Activated CD4-positive, alpha-beta T cell treated with anti-CD3 and anti-CD28 coated beads for 48 hours (primary cell): Measurements from ENCODE around the gene EXOC3L2.

Experiments used
- DNase-seq: peaks from one replicate; pipeline ENCODE4 v3.0.0-alpha.2; 2020

The EXOC3L2 gene

DNA sequence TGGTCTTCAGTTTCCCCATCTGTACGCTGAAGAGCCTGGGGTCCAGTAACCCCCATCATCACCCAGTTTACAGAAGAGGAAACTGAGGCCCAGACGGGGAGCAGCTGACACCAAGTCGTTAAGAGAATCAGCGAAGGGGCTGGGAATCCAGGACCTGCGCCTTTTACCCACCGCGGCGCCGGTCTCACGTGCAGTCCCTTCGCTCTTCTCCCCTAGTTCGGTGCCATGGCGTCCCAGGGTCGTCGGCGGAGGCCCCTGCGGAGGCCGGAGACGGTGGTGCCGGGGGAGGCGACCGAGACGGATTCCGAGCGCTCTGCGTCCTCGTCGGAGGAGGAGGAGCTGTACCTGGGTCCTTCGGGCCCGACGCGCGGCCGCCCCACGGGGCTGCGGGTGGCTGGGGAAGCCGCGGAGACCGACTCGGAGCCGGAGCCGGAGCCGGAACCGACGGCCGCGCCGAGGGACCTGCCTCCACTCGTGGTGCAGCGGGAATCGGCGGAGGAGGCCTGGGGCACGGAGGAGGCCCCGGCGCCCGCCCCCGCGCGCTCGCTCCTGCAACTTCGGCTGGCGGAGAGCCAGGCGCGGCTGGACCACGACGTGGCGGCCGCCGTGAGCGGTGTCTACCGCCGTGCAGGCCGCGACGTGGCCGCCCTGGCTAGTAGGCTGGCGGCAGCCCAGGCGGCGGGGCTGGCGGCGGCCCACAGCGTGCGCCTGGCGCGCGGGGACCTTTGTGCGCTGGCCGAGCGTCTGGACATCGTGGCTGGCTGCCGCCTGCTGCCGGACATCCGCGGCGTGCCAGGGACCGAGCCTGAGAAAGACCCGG lies 65.9 kb downstream of the EXOC3L2 start:
- DNase-seq, result peak; percentile 60

DNA sequence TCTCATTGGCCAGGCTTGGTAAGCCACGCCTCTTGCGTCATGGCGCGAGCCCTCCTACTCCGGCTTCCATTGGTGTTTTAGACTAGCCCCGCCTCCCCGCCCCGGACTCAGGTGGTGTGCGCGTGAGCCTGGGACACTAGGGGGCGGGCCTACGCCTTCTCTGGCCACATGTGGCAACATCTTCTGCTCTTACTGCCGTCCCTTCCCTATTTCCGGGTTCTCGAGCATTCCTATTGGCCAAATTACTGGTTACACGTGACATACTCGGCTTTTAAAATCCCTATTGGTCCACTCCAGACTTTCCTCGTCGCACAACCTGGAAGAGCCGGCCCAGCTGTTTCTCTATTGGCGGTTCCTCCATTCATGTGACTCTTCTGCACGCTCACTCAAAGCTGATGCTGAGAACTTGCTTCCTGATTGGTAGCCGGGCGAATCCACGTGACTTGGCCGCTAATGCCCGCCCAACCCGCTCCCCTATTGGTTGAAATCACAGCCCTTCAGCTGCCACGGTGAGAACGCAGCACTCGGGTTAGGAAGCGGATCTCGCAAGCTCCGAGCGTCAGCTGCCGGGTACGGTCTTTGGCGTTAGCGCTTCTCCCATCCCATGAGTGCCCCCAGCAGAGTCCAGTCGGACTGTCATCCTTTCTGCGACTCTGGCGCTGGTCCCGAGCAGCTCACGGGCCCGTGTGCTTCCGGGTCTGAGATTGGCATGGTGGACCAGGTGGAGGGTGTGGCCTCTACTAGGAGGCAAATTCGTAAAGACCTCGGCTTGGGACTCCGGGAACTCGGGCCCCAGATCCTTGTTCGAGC lies 66.7 kb downstream of the EXOC3L2 start, which contains the start of gene BLOC1S3:
BLOC1S3 (plus strand) TSS at position 523 of the 810 bp plus-strand sequence. CDS start 513 bp downstream, outside the sequence.
- DNase-seq, result peak; percentile 100

DNA sequence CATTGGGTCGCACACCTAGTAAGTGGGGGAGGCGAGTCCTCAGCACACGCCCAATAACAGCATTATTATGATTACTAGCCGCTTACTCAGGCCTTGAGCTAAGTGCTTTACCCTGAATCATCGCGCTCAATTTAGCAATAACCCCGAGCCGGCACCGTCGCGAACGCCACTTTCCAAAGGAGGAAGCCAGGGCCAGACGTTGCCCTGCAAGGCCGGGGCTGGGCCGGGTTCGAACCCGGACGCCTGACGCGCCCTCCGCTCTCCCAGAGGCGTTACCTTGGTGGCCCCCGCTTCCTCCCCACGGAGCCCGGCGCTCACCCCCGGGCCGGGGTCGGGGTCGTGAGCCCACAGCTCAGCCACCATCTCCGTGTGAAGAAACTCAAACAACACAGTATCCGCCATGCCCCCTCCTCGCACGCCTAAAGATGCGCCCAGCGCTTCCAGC lies 67.4 kb downstream of the EXOC3L2 start, which contains the start of gene TRAPPC6A:
TRAPPC6A (minus strand) TSS at position 421 of the 445 bp plus-strand sequence; CDS start at position 402, 19 bp downstream.
- DNase-seq, result no peak

DNA sequence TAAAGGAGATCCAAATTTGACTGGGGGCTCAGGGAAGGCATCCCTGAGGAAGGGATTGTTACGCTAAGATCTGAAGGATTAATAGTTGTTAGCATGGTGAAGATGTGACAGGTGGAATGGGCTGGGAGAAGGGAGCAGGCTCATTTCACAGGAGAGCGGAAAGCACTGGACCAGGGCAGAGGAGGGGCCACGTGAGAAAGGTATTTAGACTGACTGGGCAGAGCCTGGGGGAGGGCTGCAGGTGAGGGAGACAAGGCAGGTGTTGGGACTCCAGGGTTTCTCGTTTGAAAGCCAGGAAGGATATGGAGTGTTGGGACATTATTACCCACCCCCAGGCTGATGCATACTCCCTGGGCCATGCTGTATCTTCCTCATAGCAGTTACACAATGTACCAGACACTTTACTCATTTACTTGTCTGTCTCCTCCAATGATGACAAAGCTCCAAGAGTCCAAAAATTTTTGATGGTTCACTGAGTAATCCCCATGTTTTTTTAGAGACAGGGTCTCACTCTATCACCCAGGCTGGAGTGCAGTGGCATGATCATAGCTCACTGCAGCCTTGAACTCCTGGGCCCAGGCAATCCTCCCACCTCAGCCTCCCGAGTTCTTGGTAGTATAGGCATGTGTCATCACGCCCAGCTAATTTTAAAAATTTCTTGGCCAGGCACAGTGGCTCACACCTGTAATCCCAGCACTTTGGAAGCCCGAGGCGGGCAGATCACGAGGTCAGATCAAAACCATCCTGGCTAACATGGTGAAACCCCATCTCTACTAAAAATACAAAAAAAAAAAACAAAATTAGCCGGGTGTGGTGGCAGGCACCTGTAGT lies 69.5 kb downstream of the EXOC3L2 start:
- DNase-seq, result no peak

DNA sequence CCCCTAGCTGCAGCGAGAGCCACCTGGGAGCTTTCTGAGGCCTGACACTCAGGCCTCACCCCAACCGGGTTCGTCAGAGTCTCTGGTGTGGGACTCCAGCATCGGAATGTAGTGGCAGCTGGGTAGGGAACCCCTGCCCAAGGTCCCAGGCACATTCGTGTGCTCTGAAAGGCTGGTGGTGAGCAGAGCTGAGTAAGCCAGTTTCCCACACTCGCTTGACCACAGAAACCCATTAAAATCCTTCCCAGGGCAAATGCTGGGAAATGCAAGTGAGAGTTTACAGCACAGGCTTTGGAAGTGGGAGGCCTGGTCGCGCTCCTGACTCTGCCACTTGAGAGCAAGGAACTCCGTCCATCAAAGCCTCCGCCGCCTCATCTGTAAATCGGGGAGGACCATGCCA lies 71.4 kb downstream of the EXOC3L2 start:
- DNase-seq, result no peak

DNA sequence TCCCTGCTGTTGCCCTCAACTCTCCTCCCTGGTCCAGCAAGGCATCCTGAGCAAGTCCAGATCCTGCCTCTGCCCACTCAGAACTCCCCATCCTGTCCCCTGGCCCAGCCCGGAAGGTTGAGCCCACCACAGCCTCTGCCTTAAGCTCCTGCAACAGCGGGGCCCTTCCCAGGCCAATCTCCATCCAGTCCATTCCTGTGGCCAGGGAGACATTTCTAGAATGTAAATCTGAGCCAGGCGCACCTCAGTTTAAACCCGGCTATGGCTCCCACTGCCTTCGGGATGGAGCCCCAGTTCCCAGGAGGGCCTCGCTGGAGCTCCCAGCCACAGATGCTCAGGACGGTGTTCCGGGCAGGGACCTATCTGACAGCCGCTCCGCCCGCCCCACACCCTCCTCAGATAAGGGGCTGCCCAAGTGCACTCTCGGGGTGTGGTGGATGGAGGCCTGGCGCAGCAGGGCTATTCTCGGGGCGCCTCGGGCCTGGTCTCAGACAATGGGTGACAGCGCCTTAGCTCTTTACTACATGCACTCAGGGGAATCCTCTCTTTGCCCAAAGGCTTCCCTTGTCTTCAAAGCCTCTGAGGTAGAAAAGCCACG lies 72.5 kb downstream of the EXOC3L2 start:
- DNase-seq, result no peak

DNA sequence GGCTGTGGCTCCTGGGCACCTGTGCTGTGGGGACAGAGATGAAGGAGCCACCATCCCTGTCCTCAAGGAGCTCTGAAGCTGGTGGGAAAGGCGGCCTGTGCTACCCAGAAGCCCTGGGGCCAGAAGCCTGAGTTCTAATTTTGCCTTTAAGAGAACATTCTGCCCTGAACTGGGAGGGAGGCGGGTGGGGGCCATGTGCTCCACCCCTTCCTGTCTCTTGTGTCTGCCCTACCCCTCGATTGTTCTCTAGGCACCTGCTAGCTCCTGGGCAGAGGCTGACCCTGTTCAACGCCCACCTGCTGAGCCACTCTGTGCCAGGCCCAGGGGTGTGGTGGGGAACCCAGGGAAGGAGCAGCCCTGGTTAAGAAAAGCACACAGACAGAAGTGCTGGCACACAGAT lies 73.0 kb downstream of the EXOC3L2 start:
- DNase-seq, result peak; percentile 31

DNA sequence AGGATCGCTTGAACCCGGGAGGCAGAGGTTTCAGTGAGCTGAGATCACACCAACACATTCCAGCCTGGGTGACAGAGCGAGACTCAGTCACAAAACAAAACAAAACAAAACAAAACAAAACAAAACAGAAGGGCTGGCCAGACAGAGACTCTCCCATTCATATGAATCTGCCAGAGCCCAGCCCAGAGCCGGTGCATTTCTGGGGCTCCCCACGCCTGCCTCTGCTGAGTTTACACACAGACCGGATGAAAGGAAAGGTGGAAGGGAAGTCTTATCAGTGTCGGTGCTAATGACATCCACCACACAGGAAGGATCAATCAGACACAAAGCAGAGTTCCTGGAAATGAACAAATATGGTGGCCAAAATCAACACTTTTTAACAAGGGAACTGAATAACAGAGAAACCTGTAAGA lies 74.0 kb downstream of the EXOC3L2 start:
- peak; percentile 46 for DNase-seq

DNA sequence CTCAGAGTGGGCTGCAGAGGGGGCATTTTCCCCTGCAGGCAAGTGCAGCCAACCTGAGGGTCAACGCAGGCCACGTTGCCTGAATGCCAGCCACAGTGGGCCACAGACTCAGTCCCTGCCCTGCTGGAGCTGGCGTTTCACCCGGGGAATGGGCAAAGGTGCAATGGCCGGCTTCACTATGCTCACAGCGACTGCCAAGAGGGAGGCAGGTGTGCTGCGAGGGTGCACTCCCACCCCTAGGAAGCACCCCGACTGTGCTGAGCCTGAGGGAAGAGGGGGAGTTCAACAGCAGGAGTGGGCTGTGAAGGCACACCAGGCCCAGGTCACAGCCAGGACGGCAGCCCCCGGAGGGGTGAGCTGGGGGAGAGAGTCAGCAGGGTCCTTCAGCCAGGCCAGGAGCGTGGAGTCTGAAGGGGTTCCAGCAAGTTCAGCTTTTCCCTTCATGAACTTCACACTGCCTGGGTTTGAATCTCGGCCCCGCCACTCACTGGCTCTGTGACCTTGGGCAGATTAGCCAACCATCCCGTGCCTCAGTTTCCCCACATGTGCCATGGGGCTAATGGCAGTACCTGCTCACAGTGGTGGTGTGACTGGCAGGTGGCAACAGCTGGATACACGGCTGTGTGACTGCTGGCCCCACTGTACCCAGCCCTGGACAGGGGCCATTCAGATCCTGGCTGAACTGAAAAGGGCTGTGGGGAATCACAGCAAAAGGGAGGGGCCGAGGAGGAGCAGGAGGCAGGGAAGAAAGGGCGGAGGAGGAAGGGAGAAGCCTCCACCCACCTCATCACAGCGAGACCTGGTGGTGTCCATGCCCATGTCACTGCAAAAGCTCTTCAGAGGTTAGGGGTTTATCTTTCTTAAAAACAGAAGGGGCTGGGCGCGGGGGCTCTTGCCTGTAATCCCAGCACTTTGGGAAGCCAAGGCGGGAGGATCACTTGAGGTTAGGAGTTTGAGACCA lies 74.8 kb downstream of the EXOC3L2 start:
- DNase-seq, result no peak

DNA sequence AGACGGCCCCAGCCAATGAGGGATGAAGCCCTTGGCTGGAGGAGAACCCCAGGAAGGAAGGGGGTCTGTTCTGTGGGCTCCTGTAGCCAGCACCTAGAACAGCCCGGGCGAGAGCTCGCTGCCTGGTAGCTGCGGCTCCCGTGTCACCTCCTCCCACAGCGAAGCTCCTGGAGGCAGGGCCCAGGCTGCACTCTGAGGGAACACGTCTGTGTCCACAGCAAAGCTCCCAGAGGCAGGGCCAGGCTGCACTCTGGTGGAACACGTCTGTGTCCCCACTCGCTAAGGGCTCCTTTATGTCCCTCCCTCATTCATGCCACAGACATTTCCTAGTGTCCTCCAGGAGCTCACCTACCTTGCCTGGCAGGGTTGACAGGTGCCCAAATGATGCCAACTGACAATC lies 75.6 kb downstream of the EXOC3L2 start:
- no peak for DNase-seq

DNA sequence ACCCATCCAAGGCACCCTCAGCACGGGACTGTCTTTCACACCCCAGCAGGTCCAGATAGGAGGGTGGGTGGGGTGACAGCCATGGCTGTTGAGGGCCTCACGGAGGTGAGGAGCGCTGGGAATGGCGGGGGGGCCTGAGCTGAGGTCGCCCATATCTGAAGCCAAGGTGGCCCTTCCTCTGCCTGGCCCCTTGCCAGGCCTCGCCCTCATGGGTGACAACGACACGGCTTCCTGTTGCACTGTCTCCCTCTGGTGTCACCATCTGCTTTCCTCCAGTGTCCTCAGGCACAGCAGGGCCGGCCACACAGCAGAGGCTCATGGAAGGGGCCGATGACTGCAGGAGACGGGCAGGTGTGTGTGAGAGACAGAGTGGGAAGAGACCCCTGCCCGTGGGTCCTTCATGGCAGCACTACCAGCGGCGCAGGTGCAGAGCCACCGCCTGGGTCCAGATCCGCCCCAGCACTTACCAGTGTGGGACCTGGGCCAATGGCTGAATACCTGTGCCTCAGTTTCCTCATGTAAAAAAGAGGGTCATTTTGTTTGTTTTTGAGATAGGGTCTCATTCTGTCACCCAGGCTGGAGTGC lies 76.3 kb downstream of the EXOC3L2 start:
- DNase-seq, result no peak

DNA sequence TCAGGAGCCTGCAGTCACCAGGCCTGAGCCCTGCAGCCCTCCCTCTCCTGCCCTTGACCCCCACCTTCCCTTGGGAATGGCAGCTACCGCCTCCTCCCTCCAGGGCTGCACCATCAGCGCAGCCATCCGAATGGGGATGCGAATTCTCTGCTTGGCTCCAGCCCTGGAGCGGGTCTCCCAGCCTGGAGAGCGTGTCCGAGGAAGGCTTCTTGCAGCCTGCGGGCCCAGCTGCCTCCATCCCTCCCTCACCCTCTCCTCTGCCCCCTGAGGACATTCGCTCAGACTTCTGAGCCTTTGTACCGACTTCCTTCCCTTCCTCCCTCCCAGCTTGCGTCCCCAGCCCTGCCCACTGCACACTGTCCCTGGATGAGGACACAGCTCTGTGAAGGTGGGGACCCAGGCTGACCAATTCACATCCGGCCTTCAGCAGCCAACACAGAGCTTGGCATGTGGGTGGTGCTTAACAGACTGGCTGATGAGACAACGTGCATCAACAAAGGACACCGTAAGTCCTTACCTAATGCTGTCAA lies 78.4 kb downstream of the EXOC3L2 start:
- DNase-seq, result no peak

DNA sequence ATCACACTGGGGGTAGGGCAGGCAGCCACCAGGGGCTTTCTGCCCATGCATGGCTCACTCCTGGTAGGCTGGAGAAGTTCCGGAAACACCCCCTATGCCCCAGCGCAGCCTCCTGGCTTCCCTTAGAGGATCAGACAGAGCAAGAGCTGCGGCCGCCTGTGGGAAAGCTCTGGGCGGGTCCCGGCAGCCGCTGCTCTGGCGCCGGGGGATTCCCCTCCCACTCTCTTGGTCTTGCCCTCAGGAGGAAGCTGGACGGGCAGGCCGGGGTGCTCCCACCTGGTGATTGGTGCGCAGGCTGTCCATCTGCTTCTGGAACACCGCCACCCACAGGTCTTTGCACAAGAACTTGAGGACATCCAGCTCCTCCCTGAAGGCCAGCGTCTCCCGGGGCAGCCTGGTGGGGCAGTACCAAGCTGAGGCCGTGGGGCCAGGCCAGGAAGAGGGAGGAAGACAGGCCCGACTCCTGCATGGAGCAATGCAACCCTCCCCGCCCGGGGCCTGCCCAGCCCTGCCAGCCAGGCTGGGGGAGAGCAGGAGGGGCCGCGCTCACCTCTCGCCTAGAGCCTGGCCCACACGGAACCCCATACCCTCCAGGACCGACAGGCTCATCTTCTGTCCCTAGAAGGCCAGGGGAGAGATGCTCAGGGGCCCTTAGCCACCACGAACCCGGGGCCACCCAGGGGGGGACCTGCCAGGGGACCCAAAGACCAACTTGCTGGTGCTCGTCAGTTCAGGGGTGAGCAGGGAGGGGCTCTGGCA lies 80.5 kb downstream of the EXOC3L2 start:
- peak; percentile 71 for DNase-seq

DNA sequence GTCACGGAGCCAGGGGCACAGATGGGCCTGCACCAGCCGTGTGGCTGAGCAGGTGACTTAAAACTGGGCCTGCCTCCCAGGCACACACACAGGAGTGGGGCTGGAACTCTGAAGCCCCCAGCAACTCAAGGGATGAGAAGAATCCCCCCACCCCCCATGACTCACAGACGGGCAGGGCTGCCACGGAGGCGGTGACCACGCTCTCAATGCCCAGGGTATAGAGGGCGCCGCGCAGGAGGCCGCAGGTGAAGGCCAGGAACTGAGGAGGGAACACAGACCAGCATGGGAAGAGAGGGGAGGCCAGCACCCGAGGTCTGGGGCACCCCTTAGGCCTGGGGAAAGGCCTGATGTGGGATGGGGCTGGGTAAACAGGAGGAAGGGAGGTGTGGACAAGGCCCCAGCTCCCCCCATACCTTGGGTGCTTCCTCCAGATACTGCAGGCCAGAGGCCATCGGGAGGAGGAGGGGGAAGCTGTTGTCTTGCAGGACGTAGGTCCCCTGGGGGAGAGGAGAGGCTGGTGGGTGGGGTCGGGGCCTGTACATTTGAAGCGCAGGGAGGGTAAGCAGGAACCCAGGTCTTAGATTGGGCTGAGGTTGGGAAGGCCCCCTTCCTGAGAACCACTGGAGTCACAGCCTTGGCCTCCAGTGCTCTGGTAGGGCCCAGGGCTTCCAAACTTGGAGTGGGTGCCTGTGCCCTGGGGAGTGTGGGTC lies 81.3 kb downstream of the EXOC3L2 start:
- no peak for DNase-seq

DNA sequence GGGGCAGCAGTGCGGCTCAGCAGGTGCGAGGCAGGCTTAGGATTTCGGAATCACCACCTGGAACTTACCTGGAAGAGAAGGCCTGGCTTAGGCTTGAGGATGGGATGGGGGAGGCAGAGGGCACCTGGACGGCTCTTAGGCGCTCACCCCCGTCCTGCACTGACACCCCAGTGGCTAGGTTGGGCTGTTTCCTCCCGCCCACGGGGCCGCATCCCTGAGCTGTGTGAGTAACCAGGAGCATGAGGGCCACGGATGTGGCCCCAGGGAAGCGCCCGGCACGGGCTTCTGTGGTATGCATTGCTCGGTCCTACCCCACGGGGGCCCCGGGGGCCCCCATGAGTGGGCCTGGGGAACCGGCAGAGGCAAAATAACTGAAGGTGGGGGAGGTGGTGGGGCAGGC lies 82.1 kb downstream of the EXOC3L2 start:
- DNase-seq, result no peak

DNA sequence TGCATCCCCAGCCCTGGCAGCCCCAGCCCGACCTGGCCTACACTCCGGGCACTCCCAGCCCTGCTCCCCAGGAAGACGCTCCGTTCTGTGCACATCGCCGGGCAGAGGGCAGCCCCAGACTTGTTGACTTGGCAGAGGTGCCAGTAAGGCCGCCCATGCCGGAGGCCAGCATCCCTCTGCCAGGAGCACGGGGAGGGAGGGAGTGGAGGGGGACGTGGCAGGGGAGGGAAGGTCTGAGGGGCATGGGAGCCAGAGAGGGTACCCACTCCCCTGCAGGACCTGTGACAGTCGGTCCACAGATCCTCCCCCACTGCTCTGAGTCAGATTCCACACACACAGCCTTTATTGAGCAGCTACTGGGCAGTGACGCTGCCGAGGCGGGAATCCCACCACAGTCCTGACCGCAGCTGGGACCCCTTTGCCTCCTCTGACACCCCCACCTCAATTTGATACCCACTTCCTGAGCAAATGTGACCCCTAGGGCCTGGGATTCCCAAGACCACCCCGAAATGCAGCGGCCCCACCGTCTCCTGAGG lies 82.5 kb downstream of the EXOC3L2 start:
- DNase-seq, result no peak
